Pancreas (tissue), 10 donors: ENCODE results near the gene FANCM. TPM values are rescaled to one million over a fixed set of nuclear protein-coding genes. Genes with fewer than 3 reads are reported as not detected.

Source experiments
- ATAC-seq, 4 donors: fragments of 200-7000 bp; cut with Tn5 transposase; one replicate each; pipeline versions ENCODE4 v1.8.0 to v1.9.1; 2020; ENCODE audit warnings: mild to moderate bottlenecking in 4 of 4, moderate library complexity in 4 of 4
- DNase-seq, 6 donors: peaks; one replicate each; pipeline ENCODE4 v3.0.0-alpha.2; 2020
- FAIRE-seq: peaks from 2 replicates; lab custom pipeline; 2012; peaks lifted over from hg19 to GRCh38; lab: Jason Lieb, UNC
- H3K27ac ChIP-seq, 4 donors: fragments of 200-600 bp; sonication (generic); 1 replicate in 3 of 4; 2 replicates in 1 of 4; pipeline versions ENCODE4 v1.5.0 to v1.8.0; 2020
- H3K27me3 ChIP-seq, 4 donors: fragments of 200-600 bp; one replicate each; pipeline ENCODE4 v1.8.0; 2021
- H3K36me3 ChIP-seq, 3 donors: fragments of 200-600 bp; sonication (generic) in 1 of 3; one replicate each; pipeline versions ENCODE4 v1.5.0 to v1.8.0; 2020 to 2021
- H3K4me1 ChIP-seq, 3 donors: fragments of 200-600 bp; one replicate each; pipeline ENCODE4 v1.8.0; 2021
- H3K4me3 ChIP-seq, 4 donors: fragments of 200-600 bp; sonication (generic) in 2 of 4; one replicate each; pipeline versions ENCODE4 v1.5.0 to v1.8.0; 2020 to 2021
- H3K9me3 ChIP-seq, 4 donors: fragments of 200-600 bp; one replicate each; pipeline ENCODE4 v1.8.0; 2021
- WGBS, 2 donors: extraction: QIAGEN DNeasy Blood & Tissue Kit; methylation state at CpG; one replicate each; pipeline ENCODE4 v1.1.7; 2013; 5-methylcytosine and 5-hydroxymethylcytosine counted together
- intact Hi-C, 3 donors: fragments of 100-400 bp; cut with DNase I; formaldehyde crosslinking; loops; one replicate each; pipeline versions ENCODE4 v1.11.1 to v1.14.2; 2022
- polyA plus RNA-seq, 2 donors: library from polyadenylated mRNA; stranded (reverse); fragments of 200-250 nt; gene quantifications; one replicate each; pipeline ENCODE4 v1.2.3, GENCODE V29; 2013
- total RNA-seq, 6 donors: library from RNA; stranded (reverse); fragmentation: NEBNext Ultra II Directional in 4 of 6; extraction: Animal tissue kit (Norgen Biotek cat#: 25700) in 4 of 6; gene quantifications; one replicate each; pipeline versions ENCODE4 v1.2.1 to v1.2.4, GENCODE V29; 2021 to 2023
- TF ChIP-seq, protein P1 (sequence below), 4 donors: fragments of 200-600 bp; sonication (generic) in 3 of 4; IDR thresholded peaks; one replicate each; pipeline versions ENCODE4 v1.5.0 to v1.8.0; 2021; ENCODE audit warnings: antibody characterized with exemption in 4 of 4
- donor health status: healthy with polysubstance abuse.
- donor health status: DM: no; HTN: no; CAD: no; lungs with moderate emphysema.
- donor health status: DM: no; HTN: no; CAD: no.
- donor health status: control.
- donor health status: control.
- donor health status: Bipolar disorder and iron deficiency.
- donor health status: DM: yes; HTN: yes; CAD: no.
- donor health status: DM: no; HTN: no; CAD: no.
- donor health status: DM: no; HTN: no; CAD: no.
- donor health status: DM: yes; HTN: yes; CAD: no.

Gene FANCM
- total and polyA plus RNA-seq, 8 donors, result 1.7 to 3.8 (median 1.9) TPM

DNA sequence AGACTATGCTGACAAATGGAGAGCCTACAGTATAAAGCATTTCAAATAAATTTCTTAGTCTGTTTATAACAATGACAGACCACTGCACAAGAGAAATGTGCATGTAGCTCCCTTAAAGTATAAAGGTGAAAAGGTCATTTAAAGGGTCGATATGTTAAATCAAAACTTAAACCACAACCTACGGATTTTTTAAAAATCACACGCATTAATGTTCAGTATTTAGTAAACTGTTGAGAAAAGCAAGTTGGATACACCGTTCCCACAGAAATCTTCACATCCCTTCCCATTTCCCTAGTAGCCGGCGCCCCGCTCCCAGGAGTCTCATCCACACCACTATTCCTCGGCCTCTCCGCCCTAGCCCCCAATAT lies 2.1 kb upstream of the FANCM start:
- no peaks in the 10 kb centered on the region for H3K9me3 ChIP-seq
- peak overlapping the region; percentile 51 to 73 (median 70) for H3K4me3 ChIP-seq
- ATAC-seq, result peak; percentile 2 to 8 (median 6)
- no peaks in the 10 kb centered on the region for H3K27me3 ChIP-seq
- DNase-seq, result no peak
- no peak for FAIRE-seq
- H3K36me3 ChIP-seq, result no peaks in the 10 kb centered on the region
- TF ChIP-seq, protein P1, sequence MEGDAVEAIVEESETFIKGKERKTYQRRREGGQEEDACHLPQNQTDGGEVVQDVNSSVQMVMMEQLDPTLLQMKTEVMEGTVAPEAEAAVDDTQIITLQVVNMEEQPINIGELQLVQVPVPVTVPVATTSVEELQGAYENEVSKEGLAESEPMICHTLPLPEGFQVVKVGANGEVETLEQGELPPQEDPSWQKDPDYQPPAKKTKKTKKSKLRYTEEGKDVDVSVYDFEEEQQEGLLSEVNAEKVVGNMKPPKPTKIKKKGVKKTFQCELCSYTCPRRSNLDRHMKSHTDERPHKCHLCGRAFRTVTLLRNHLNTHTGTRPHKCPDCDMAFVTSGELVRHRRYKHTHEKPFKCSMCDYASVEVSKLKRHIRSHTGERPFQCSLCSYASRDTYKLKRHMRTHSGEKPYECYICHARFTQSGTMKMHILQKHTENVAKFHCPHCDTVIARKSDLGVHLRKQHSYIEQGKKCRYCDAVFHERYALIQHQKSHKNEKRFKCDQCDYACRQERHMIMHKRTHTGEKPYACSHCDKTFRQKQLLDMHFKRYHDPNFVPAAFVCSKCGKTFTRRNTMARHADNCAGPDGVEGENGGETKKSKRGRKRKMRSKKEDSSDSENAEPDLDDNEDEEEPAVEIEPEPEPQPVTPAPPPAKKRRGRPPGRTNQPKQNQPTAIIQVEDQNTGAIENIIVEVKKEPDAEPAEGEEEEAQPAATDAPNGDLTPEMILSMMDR (IDR thresholded peaks at IDR 0.05), result no peak
- H3K4me1 ChIP-seq, result peaks cover 9 to 17% (median 12%) of the 10 kb centered on the region in 3 donors
- intact Hi-C loops, result no loop called here
- H3K27ac ChIP-seq, result peak overlapping the region; percentile 73 to 84 (median 82)
- WGBS, 2 donors, result 0 to 1% methylated on average over 9 of the region's 9 CpGs

DNA sequence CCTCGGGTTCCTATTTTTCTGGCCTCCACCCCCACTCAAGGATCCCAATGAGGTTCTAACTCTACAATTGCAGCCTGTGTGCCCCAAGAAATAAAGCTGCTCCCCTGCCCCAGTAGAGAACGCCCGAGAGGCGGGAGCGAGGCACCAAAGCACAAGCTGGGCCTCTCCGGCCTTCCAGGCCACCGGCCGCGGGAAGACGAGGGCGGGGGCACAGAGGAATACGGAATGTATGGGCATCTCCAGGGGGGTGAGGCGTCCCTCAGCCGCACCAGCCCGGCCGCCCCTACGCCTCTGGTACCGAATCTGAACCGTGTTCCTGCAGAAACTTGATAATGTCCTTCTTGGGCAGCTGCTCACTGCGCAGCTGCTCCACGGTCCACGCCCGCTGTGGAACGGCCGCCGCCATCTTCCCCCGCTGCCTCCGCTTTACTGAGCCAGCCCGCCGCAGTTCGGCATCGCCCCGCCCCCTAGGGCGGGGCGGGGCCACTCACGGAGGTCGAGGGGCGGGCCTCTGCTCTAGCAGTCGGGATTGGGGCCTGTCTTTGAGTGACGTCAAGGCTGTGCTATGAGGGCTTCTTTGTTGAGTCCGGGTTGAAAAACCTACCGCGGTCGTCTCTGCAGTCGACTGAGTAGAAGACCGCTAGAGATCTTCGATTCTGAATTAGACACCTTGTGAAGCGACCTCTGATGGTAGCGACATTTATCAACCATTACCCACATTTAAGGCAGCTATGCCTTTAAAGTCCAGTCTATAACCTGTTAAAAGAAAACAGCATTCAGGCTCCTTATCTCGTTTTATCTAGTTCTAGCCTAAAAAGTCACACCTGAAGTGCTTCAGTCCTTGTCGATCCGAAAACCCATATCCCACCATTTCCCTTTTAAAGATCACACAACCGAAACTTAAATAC lies 1.4 kb upstream of the FANCM start, which contains the start of gene FKBP3:
TSS of gene FKBP3 (minus strand) at position 431 of the 908 bp plus-strand sequence. CDS start at position 406, 25 bp downstream.
- peaks cover 9 to 17% (median 12%) of the 10 kb centered on the region in 3 donors for H3K4me1 ChIP-seq
- WGBS, 2 donors, result 0 to 1% methylated on average over 53 of the region's 53 CpGs
- H3K27me3 ChIP-seq, result no peaks in the 10 kb centered on the region
- peak; percentile 97 for FAIRE-seq
- TF ChIP-seq, protein P1 (IDR thresholded peaks at IDR 0.05), result no peak
- intact Hi-C loops, result no loop called here
- peak within 1 kb of the TSS; percentile 73 to 84 (median 82) for H3K27ac ChIP-seq
- peak; percentile 94 to 98 (median 96) for DNase-seq
- peak; percentile 94 to 98 (median 94) for ATAC-seq
- H3K36me3 ChIP-seq, result no peaks in the 10 kb centered on the region
- no peaks in the 10 kb centered on the region for H3K9me3 ChIP-seq
- H3K4me3 ChIP-seq, result peak within 1 kb of the TSS; percentile 51 to 73 (median 70)

DNA sequence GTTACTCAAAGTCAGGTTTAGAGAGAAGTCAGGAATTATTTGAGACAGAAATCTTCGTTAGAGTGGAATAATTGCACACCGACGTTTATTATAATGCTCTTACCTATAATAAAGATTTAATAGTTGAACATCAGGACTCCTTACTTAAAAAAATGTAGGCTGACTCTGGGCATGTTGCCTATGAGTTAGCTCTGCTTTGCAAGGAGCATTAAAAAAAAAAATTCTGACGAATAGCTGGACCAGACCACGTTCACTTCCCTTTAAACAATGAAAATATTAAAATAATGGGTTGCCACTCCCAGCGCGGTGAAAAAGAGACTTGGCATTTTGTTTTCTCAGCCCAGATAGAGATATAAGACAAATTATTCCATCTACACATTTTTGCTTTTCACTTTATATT lies 574 bp upstream of the FANCM start:
- peaks cover 9 to 17% (median 12%) of the 10 kb centered on the region in 3 donors for H3K4me1 ChIP-seq
- no peak for DNase-seq
- peak overlapping the region; percentile 13 to 73 (median 70) for H3K4me3 ChIP-seq
- no peaks in the 10 kb centered on the region for H3K36me3 ChIP-seq
- H3K9me3 ChIP-seq, result no peaks in the 10 kb centered on the region
- TF ChIP-seq, protein P1 (IDR thresholded peaks at IDR 0.05), result no peak
- intact Hi-C loops, result no loop called here
- peak overlapping the region; percentile 73 to 84 (median 82) for H3K27ac ChIP-seq
- 0 to 1% methylated on average over 7 of the region's 7 CpGs for WGBS, 2 donors
- no peaks in the 10 kb centered on the region for H3K27me3 ChIP-seq
- ATAC-seq, result no peak
- no peak for FAIRE-seq

DNA sequence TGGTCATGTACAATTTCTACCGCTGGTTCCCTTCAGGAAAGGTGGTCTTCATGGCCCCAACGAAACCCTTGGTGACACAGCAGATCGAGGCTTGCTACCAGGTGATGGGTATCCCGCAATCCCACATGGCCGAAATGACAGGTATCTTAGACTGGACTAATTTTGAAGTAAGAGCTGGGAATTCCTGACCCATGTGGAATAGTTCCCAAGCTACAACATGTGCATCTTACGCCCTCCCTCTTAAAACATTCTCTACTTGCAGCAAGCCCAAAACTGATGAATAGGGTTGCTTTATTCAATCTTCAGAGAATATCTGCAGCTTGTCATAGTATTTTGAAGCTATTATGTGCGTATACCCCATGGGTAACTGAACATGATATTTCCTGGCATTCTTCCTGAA lies 669 bp downstream of the FANCM start:
- intact Hi-C loops, result no loop called here

More for the DNA sequence above, 669 bp downstream of the FANCM start:
- no peak for ATAC-seq
- FAIRE-seq, result no peak
- WGBS, 2 donors, result 1% methylated on average over 7 of the region's 7 CpGs
- no peaks in the 10 kb centered on the region for H3K36me3 ChIP-seq
- no peak for DNase-seq
- no peaks in the 10 kb centered on the region for H3K27me3 ChIP-seq
- peak overlapping the region; percentile 51 to 89 (median 72) for H3K4me3 ChIP-seq
- no peaks in the 10 kb centered on the region for H3K9me3 ChIP-seq
- peaks cover 9 to 17% (median 12%) of the 10 kb centered on the region in 3 donors for H3K4me1 ChIP-seq
- no peak overlapping the region for H3K27ac ChIP-seq
- TF ChIP-seq, protein P1 (IDR thresholded peaks at IDR 0.05), result no peak
